Left lung (tissue), 10 donors: ENCODE measurements around the gene RPS6KB2. TPM values are rescaled to one million over a fixed set of nuclear protein-coding genes. Genes with fewer than 3 reads are reported as not detected.

Experiments used
- ATAC-seq: fragments of 200-7000 bp; cut with Tn5 transposase; one replicate; pipeline ENCODE4 v1.9.1; 2020; ENCODE audit warnings: moderate library complexity
- DNase-seq, 4 donors: peaks; one replicate each; pipeline ENCODE4 v3.0.0-alpha.2; 2013 to 2020
- H3K27ac ChIP-seq, 2 donors: fragments of 200-600 bp; sonication (generic) in 1 of 2; one replicate each; pipeline versions ENCODE4 v1.5.0 to v1.8.0; 2020 to 2021
- H3K27me3 ChIP-seq, 2 donors: fragments of 200-600 bp; sonication (generic) in 1 of 2; one replicate each; pipeline versions ENCODE4 v1.5.0 to v1.8.0; 2020 to 2021
- H3K36me3 ChIP-seq, 2 donors: fragments of 200-600 bp; sonication (generic) in 1 of 2; one replicate each; pipeline versions ENCODE4 v1.5.0 to v1.8.0; 2020 to 2021
- H3K4me1 ChIP-seq, 2 donors: fragments of 200-600 bp; one replicate each; pipeline ENCODE4 v1.8.0; 2021
- H3K4me3 ChIP-seq, 2 donors: fragments of 200-600 bp; sonication (generic) in 1 of 2; one replicate each; pipeline versions ENCODE4 v1.5.0 to v1.8.0; 2020 to 2021; ENCODE audit warnings: mild to moderate bottlenecking in 1 of 2
- H3K9me3 ChIP-seq, 2 donors: fragments of 200-600 bp; sonication (generic) in 1 of 2; one replicate each; pipeline versions ENCODE4 v1.5.0 to v1.8.0; 2020 to 2021
- CTCF ChIP-seq, 2 donors: fragments of 200-600 bp; sonication (generic) in 1 of 2; IDR thresholded peaks; one replicate each; pipeline versions ENCODE4 v1.5.0 to v1.8.0; 2021; ENCODE audit warnings: antibody characterized with exemption in 2 of 2
- intact Hi-C, 2 donors: fragments of 100-400 bp; cut with DNase I; formaldehyde crosslinking; loops; one replicate each; pipeline versions ENCODE4 v1.11.2 to v1.14.2; 2022
- polyA plus RNA-seq, 6 donors: library from polyadenylated mRNA; unstranded; fragments of 120-200 nt; gene quantifications; one replicate each; pipeline ENCODE4 v1.2.1, GENCODE V29; 2013; ENCODE audit not compliant: insufficient read length in 6 of 6
- total RNA-seq, 2 donors: library from RNA; stranded (reverse); fragmentation: NEBNext Ultra II Directional; extraction: Animal tissue kit (Norgen Biotek cat#: 25700); gene quantifications; one replicate each; pipeline ENCODE4 v1.2.1, GENCODE V29; 2021
- donor health status: DM: no; HTN: yes; CAD: no.
- donor health status: DM: no; HTN: no; CAD: no.

The RPS6KB2 gene
- total and polyA plus RNA-seq, 8 donors = 37.7 to 47.0 (median 42.0) TPM

DNA sequence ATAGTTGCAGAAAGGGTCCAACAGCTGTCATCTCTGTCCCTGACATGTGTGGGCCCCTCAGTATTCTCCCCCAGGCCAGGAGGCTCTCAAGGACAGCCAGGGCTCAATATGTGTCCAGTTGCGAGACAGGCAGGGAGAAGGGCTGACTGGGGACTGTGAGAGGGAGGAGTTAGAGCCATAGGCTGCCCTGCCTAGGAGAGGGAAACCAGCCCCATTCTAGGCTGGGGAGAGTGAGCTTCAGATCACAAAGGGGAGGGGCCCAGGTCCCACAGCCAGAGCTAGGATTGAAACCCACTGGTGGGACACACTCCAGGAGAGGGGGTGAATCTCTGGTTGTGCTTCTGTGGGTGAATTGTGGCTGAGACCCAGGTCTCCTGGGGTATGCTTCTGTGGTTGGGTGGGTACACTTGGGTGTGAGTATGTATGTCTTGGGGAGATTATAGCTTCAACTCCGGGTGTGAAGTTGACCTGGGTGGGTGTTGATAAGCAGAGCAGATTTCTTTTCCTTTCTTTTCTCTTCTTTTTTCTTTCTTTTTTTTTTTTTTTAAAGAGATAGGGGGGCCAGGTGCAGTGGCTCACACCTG lies 14.9 kb upstream of the RPS6KB2 start:
- TF ChIP-seq CTCF (IDR thresholded peaks at IDR 0.05) = no peak
- intact Hi-C loops = no loop called here
- DNase-seq (no peak), ATAC-seq (no peak)
- no peak overlapping the region for H3K27ac ChIP-seq
- peaks cover 12 to 48% of the 10 kb centered on the region in 2 donors for H3K4me1 ChIP-seq
- peaks cover 0 to 50% of the 10 kb centered on the region in 2 donors for H3K27me3 ChIP-seq
- H3K9me3 ChIP-seq = no peaks in the 10 kb centered on the region
- H3K36me3 ChIP-seq = no peaks in the 10 kb centered on the region
- no peak overlapping the region for H3K4me3 ChIP-seq

DNA sequence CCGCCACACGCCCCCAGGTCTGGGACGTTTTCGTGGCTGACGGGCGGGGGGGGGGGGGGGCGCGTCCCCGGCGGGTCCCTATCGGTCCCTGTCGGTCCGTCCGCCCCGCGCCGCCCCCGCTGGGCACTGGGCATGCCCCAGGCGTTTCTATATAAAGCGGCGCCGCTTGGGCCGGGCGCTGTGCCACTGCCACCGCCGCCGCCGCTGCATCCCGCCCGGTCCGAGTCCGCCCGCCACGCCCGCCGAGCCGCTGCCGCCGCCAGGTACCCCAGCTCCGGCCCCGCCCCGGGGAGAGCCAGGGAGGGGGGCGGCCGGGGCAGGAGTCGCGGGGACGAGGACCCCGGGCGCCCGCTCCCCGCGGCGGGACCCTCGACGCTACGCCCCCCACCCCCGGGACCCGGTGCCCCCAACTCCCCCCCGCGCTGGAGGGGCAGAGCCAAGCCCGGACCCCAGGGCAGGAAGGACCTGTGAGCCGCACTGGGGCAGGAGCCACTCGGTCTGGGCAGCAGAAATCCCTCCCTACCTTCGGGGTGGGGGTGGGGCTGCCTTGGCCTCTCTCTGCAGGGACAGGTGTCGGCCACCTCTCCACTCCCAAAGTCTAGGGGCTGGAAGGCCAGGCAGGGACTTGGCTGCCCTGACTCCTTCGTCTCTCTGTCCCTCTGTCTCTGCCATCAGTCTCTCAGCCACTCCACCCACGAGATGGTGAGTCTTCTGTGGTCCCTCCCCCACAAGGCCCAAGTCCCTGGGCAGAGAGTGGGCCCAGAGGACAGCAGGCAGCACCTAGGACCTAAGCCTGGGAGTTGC lies 12.6 kb upstream of the RPS6KB2 start, which contains the start of gene CARNS1:
Gene CARNS1 (plus strand): TSS at position 178 of the 804 bp plus-strand sequence. CDS start 522 bp downstream, at position 700.
- ATAC-seq (peak; percentile 4), DNase-seq (peak in 1 of 4 donors; percentile 80)
- intact Hi-C loops = no loop called here
- Histone ChIP-seq H3K9me3 (no peaks in the 10 kb centered on the region), H3K27ac (no peak within 1 kb of the TSS), H3K27me3 (peaks cover 0 to 40% of the 10 kb centered on the region in 2 donors), H3K36me3 (no peaks in the 10 kb centered on the region), H3K4me3 (no peak within 1 kb of the TSS), H3K4me1 (peaks cover 16 to 51% of the 10 kb centered on the region in 2 donors)
- TF ChIP-seq CTCF (IDR thresholded peaks at IDR 0.05) = no peak

DNA sequence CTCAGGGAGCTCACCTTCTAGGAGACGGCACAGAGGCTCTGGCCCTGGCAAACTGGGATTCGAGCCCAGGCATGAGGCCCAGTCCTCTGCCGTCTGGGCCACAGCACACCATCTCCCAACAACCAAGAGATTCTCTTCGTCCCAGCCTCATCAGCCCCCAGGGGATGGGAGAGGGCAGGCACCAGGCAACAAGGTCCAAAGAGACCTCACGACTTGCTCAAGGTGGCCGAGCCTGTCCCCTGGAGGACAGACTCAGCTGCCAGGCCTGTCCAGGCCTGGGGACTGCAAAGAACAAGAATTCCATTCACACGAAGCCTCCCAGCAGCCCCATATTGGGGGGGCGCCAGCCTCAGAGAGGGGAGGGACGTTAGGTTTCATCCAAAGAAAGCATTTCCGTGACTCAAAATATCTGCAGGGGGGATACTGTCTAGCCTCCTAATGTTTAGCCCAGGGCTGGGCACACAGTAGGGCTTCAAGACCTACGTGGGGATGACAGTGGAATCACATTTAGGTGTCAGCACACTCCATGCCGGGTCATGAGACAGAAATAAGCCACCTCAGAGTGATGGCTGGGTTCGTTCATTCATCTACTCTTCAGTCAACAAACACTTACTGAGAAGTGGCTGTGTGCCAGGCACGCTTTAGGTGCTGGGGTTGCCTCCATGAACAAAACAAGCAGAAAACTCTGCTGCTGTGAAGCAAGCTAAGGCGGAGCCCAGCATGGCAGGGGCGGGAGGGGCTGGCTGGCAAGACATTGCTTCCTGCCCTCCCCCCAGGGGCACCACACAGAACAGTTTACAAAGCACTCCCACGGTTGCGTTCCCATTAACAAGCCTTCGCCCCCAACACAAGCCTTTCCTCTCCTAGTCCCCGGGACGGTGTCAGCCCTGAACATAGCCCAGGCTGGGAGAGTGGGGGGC lies 11.6 kb upstream of the RPS6KB2 start:
- no peak for TF ChIP-seq CTCF (IDR thresholded peaks at IDR 0.05)

GRCh38 chr11:67417425-67417824 lies 10.9 kb upstream of the RPS6KB2 start:
- TF ChIP-seq CTCF (IDR thresholded peaks at IDR 0.05) = no peak
- intact Hi-C loops = no loop called here
- no peaks in the 10 kb centered on the region for H3K36me3 ChIP-seq
- ATAC-seq = no peak
- H3K9me3 ChIP-seq = no peaks in the 10 kb centered on the region
- peaks cover 16 to 56% of the 10 kb centered on the region in 2 donors for H3K4me1 ChIP-seq
- no peak overlapping the region for H3K4me3 ChIP-seq
- DNase-seq = no peak
- H3K27ac ChIP-seq = peak overlapping the region in 1 of 2 donors; percentile 8
- H3K27me3 ChIP-seq = peaks cover 0 to 37% of the 10 kb centered on the region in 2 donors

More for the DNA sequence above, 11.6 kb upstream of the RPS6KB2 start:
- H3K4me3 ChIP-seq = no peak overlapping the region
- no peaks in the 10 kb centered on the region for H3K36me3 ChIP-seq
- peak overlapping the region in 1 of 2 donors; percentile 8 for H3K27ac ChIP-seq
- intact Hi-C loops = no loop called here
- no peak for ATAC-seq
- peak in 1 of 4 donors; percentile 68 for DNase-seq
- H3K4me1 ChIP-seq = peaks cover 16 to 56% of the 10 kb centered on the region in 2 donors
- H3K9me3 ChIP-seq = no peaks in the 10 kb centered on the region
- peaks cover 0 to 37% of the 10 kb centered on the region in 2 donors for H3K27me3 ChIP-seq
